Endothelial cell (in vitro differentiated cells): ENCODE measurements around the gene LRRTM3. TPM values are rescaled to one million over a fixed set of nuclear protein-coding genes. Genes with fewer than 3 reads are reported as not detected.
A peak's percentile ranks its signal among the peaks of the same experiment; 100 is the strongest.

Source experiments
- DNase-seq: peaks from one replicate; pipeline ENCODE4 v3.0.0; 2021; ENCODE audit warnings: low spot score
- H3K27ac Mint-ChIP-seq: one replicate; pipeline ENCODE4 v1.8.0; 2021; ENCODE audit warnings: mixed read lengths, inconsistent platforms; ENCODE audit not compliant: unreplicated experiment
- H3K27me3 Mint-ChIP-seq: one replicate; pipeline ENCODE4 v1.8.0; 2021; ENCODE audit warnings: mild to moderate bottlenecking, moderate library complexity, mixed read lengths, inconsistent platforms; ENCODE audit not compliant: unreplicated experiment
- H3K36me3 Mint-ChIP-seq: one replicate; pipeline ENCODE4 v1.8.0; 2021; ENCODE audit warnings: mild to moderate bottlenecking, low read depth, mixed read lengths, inconsistent platforms; ENCODE audit not compliant: unreplicated experiment
- H3K4me1 Mint-ChIP-seq: one replicate; pipeline ENCODE4 v1.8.0; 2021; ENCODE audit warnings: mild to moderate bottlenecking, mixed read lengths, inconsistent platforms; ENCODE audit not compliant: unreplicated experiment
- H3K4me3 Mint-ChIP-seq: one replicate; pipeline ENCODE4 v1.8.0; 2021; ENCODE audit warnings: mild to moderate bottlenecking, mixed read lengths, inconsistent platforms; ENCODE audit not compliant: unreplicated experiment
- H3K9me3 Mint-ChIP-seq: one replicate; pipeline ENCODE4 v1.8.0; 2021; ENCODE audit warnings: mixed read lengths, inconsistent platforms; ENCODE audit not compliant: unreplicated experiment
- long read RNA-seq: library from polyadenylated mRNA; unstranded; transcript quantifications from one replicate; pipeline ENCODE4 v2.0.0, GENCODE V29; 2020; ENCODE audit not compliant: unreplicated experiment
- total RNA-seq: library from RNA; stranded (reverse); fragmentation: NEBNext Ultra II Directional; extraction: Animal tissue kit (Norgen Biotek cat#: 25700); gene quantifications from one replicate; pipeline ENCODE4 v1.2.1, GENCODE V29; 2021; ENCODE audit not compliant: unreplicated experiment
- TF ChIP-seq, protein P1 (sequence below): fragments of 200-600 bp; sonication (generic); IDR thresholded peaks from one replicate; pipeline ENCODE4 v1.5.0; 2021; ENCODE audit warnings: antibody characterized with exemption; ENCODE audit not compliant: unreplicated experiment

The LRRTM3 gene
- not detected for total RNA-seq
- long read RNA-seq = 0 reads

DNA sequence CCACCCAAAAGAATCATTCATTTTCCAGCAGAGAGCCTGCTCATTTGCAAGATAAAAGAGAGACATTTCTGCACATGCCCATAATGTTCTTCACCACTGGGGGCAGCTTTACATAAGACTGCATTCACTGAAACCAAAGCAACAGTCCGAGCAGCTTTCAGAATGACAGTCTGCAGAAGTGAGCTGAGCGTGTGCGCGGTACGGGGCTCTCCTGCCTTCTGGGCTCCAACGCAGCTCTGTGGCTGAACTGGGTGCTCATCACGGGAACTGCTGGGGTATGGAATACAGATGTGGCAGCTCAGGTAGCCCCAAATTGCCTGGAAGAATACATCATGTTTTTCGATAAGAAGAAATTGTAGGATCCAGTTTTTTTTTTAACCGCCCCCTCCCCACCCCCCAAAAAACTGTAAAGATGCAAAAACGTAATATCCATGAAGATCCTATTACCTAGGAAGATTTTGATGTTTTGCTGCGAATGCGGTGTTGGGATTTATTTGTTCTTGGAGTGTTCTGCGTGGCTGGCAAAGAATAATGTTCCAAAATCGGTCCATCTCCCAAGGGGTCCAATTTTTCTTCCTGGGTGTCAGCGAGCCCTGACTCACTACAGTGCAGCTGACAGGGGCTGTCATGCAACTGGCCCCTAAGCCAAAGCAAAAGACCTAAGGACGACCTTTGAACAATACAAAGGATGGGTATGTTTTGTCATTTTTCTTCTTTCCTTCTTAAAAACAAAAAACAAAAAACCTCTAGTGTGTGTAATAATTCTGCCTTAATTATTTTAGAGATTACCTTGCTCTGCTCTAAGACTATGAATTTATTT, at the start of gene LRRTM3:
LRRTM3 (plus strand) TSS at position 141 of the 820 bp plus-strand sequence.
- H3K27me3 Mint-ChIP-seq = peaks cover 4% of the 10 kb centered on the region
- no peaks in the 10 kb centered on the region for H3K9me3 Mint-ChIP-seq
- peaks cover 3% of the 10 kb centered on the region for H3K4me1 Mint-ChIP-seq
- H3K4me3 Mint-ChIP-seq = no peak within 1 kb of the TSS
- peak; percentile 61 for DNase-seq
- TF ChIP-seq, protein P1, sequence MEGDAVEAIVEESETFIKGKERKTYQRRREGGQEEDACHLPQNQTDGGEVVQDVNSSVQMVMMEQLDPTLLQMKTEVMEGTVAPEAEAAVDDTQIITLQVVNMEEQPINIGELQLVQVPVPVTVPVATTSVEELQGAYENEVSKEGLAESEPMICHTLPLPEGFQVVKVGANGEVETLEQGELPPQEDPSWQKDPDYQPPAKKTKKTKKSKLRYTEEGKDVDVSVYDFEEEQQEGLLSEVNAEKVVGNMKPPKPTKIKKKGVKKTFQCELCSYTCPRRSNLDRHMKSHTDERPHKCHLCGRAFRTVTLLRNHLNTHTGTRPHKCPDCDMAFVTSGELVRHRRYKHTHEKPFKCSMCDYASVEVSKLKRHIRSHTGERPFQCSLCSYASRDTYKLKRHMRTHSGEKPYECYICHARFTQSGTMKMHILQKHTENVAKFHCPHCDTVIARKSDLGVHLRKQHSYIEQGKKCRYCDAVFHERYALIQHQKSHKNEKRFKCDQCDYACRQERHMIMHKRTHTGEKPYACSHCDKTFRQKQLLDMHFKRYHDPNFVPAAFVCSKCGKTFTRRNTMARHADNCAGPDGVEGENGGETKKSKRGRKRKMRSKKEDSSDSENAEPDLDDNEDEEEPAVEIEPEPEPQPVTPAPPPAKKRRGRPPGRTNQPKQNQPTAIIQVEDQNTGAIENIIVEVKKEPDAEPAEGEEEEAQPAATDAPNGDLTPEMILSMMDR = peak; percentile 74
- H3K36me3 Mint-ChIP-seq = no peaks in the 10 kb centered on the region
- H3K27ac Mint-ChIP-seq = no peak within 1 kb of the TSS

DNA sequence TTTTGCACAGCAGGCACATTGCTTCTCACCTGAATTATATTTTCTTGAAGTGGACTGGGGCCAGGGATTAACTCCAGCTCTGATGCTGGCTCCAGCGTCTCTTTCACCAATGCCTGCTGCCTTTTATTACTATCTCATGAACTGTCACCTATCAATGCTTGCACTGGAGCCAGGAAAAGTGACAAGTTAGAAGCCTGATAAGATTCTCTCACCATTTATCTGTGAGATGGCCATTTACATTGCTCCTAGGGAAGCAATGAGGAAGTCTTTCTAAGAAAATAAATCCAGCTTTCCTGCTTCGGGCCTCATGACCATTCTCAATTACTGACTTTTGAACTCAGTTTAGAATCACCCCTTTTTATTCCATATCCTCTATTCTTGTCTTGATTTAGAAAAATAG, 48.5 kb upstream of the LRRTM3 start:
- TF ChIP-seq, protein P1 = no peak
- Mint-ChIP-seq H3K4me1 (no peaks in the 10 kb centered on the region), H3K27ac (no peak overlapping the region), H3K4me3 (no peak overlapping the region), H3K36me3 (no peaks in the 10 kb centered on the region), H3K27me3 (peaks cover 2% of the 10 kb centered on the region), H3K9me3 (no peaks in the 10 kb centered on the region)
- DNase-seq = no peak

DNA sequence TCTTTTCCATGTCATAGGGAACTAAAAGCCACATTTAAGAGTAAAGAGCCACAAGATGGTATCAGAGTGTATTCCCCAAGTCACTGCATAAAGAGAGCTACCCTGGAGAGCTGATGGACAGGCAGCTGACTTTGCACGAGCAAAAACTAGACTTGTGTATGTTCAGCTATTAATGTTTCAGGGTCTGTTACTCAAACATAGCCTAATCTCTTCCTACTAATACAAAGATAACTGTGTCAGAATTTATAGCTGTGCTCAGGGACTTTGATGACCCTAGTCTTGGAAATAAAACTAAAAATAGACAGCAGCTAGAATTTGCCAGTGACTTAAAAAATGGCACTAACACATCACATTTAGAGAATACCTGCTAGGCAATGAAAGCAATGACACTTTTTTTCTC, 45.5 kb upstream of the LRRTM3 start:
- H3K27ac Mint-ChIP-seq = no peak overlapping the region
- no peaks in the 10 kb centered on the region for H3K4me1 Mint-ChIP-seq
- no peaks in the 10 kb centered on the region for H3K27me3 Mint-ChIP-seq
- H3K9me3 Mint-ChIP-seq = no peaks in the 10 kb centered on the region
- DNase-seq = no peak
- no peaks in the 10 kb centered on the region for H3K36me3 Mint-ChIP-seq
- TF ChIP-seq, protein P1 = no peak
- H3K4me3 Mint-ChIP-seq = no peak overlapping the region

DNA sequence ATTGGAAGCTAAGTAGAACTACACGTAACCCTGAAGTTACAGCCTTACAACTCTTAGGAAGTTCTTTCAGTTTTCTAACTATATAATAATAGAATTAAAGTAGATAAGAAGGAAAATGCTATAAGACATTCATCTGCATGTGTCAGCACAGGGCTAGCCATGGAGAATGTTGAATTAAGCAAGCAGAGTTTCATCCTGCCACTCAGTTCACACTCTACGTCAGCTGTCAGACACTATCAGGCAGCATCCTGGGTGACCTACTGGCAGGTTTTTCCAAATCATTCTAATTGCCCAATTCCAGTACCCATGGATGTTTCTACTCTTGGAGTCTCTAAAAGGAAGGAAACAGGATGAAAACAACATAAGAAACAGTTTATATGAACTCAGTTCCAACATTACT, 45.0 kb upstream of the LRRTM3 start:
- Mint-ChIP-seq H3K27ac (no peak overlapping the region), H3K9me3 (no peaks in the 10 kb centered on the region), H3K4me1 (no peaks in the 10 kb centered on the region), H3K4me3 (no peak overlapping the region), H3K36me3 (no peaks in the 10 kb centered on the region), H3K27me3 (no peaks in the 10 kb centered on the region)
- TF ChIP-seq, protein P1 = no peak
- DNase-seq = no peak

DNA sequence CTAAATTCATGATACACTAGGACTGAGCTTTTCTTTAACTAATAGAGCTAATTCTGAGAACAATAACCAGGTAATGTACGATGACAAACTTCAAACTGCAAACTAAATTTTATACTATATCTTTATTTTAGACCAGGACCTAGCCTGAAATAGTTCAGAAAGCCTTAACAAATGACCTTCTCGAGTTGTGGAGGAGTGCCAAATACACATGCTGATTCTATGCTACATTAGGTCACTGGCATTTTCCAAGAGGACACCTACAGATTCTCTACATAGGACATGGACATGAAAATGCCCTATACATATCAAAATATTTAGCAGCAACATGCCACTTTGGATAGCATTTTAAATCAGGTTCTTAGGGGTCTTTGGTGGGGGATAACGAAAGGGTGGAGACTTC, 44.0 kb upstream of the LRRTM3 start:
- no peak for DNase-seq
- H3K36me3 Mint-ChIP-seq = no peaks in the 10 kb centered on the region
- H3K4me3 Mint-ChIP-seq = no peak overlapping the region
- H3K4me1 Mint-ChIP-seq = no peaks in the 10 kb centered on the region
- no peaks in the 10 kb centered on the region for H3K9me3 Mint-ChIP-seq
- H3K27ac Mint-ChIP-seq = no peak overlapping the region
- TF ChIP-seq, protein P1 = no peak
- H3K27me3 Mint-ChIP-seq = no peaks in the 10 kb centered on the region
